Vagina (tissue), 2 donors: ENCODE results near the gene ZNF501. TPM values are rescaled to one million over a fixed set of nuclear protein-coding genes. Genes with fewer than 3 reads are reported as not detected.
A peak's percentile ranks its signal among the peaks of the same experiment; 100 is the strongest.

Source experiments
- DNase-seq, 2 donors: peaks; one replicate each; pipeline ENCODE4 v3.0.0-alpha.2; 2017; ENCODE audit errors: extremely low spot score in 2 of 2
- H3K27ac ChIP-seq: fragments of 200-600 bp; sonication (generic); one replicate; pipeline ENCODE4 v1.5.1; 2019
- H3K27me3 ChIP-seq: fragments of 200-600 bp; sonication (generic); one replicate; pipeline ENCODE4 v1.5.1; 2019
- H3K36me3 ChIP-seq, 2 donors: fragments of 200-600 bp; sonication (generic); one replicate each; pipeline ENCODE4 v1.5.1; 2017 to 2019
- H3K4me1 ChIP-seq: fragments of 200-600 bp; sonication (generic); one replicate; pipeline ENCODE4 v1.5.1; 2019
- H3K4me3 ChIP-seq, 2 donors: fragments of 200-600 bp; sonication (generic); 1 replicate in 1 of 2; 2 replicates in 1 of 2; pipeline ENCODE4 v1.5.1; 2016 to 2019
- H3K9me3 ChIP-seq: fragments of 200-600 bp; sonication (generic); one replicate; pipeline ENCODE4 v1.5.1; 2019
- CTCF ChIP-seq, 3 experiments: fragments of 450-650 bp in 2 of 3; fragments of 200-600 bp in 1 of 3; sonication (generic) in 1 of 3; IDR thresholded peaks; one replicate each; pipeline ENCODE4 v1.5.1; 2017 to 2019; ENCODE audit warnings: antibody characterized with exemption in 3 of 3, mild to moderate bottlenecking in 2 of 3, moderate library complexity in 2 of 3
- POLR2A ChIP-seq, 2 donors: fragments of 450-650 bp; IDR thresholded peaks; one replicate each; pipeline ENCODE4 v1.6.1; 2017; ENCODE audit warnings: antibody characterized with exemption in 2 of 2, mild to moderate bottlenecking in 2 of 2, moderate library complexity in 2 of 2
- POLR2AphosphoS5 ChIP-seq, 2 donors: sonication (generic); formaldehyde crosslinking; IDR thresholded peaks; one replicate each; pipeline ENCODE4 v1.9.0; 2017; ENCODE audit warnings: antibody characterized with exemption in 2 of 2, mild to moderate bottlenecking in 2 of 2, low read depth in 1 of 2; ENCODE audit not compliant: insufficient read depth in 1 of 2
- intact Hi-C: fragments of 100-400 bp; cut with DNase I; formaldehyde crosslinking; loops from one replicate; pipeline ENCODE4 v1.15.1; 2023
- total RNA-seq: library from RNA; depleted of rRNA; stranded (reverse); fragments of >200 nt; gene quantifications from one replicate; pipeline ENCODE4 v1.2.3, GENCODE V29; 2016

ZNF501 gene
- total RNA-seq, result 2.7 TPM

- DNase-seq, result peak in 1 of 2 donors; percentile 93
- Histone ChIP-seq H3K27me3 (no peaks in the 10 kb centered on the region), H3K27ac (no peak within 1 kb of the TSS), H3K4me1 (peaks cover 10% of the 10 kb centered on the region), H3K4me3 (peak within 1 kb of the TSS; percentile 58 to 79), H3K36me3 (peaks cover 3 to 36% of the 10 kb centered on the region in 2 donors), H3K9me3 (peaks cover 30% of the 10 kb centered on the region)
- intact Hi-C loops, result no loop called here
- peak; percentile 72 to 79 for TF ChIP-seq POLR2AphosphoS5 (IDR thresholded peaks at IDR 0.05; ENCODE audit: insufficient read depth in 1 of 2, low read depth in 1 of 2)
- TF ChIP-seq POLR2A (IDR thresholded peaks at IDR 0.05), result no peak
These were observed at the start of gene ZNF501 for GRCh38 chr3:44729384-44729910. Gene ZNF501 (plus strand): TSS chr3:44729635. CDS start chr3:44734422, 4,787 bp downstream.

DNA sequence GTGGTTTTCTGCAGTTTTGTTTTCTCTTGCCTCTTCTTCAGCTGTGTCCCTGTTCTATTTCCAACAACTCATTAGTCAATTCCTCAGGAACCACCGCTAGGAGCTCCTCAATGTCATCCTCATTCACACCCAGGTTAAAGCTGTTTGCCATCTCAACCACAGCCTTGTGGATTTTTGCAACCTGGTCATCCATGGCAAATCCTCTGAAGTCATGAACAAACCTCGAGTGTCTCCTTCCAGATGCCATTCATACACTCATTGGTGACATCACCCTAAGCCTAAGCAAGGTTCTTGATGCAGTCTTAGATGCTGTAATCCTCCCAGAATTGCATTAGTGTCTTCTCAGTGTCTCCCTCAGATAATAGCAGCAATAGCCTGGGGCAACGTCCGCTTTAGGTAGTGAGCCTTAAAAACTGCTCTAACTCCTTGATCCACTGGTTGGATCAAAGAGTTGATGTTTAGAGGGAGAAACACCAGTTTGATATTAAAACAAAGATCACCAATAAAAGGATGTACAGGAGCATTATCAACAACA, 48.4 kb upstream of the ZNF501 start:
- H3K4me3 ChIP-seq, result no peak overlapping the region
- H3K27me3 ChIP-seq, result no peaks in the 10 kb centered on the region
- no peak for TF ChIP-seq POLR2AphosphoS5 (IDR thresholded peaks at IDR 0.05; ENCODE audit: insufficient read depth in 1 of 2, low read depth in 1 of 2)
- no peak for TF ChIP-seq POLR2A (IDR thresholded peaks at IDR 0.05)
- no peak for TF ChIP-seq CTCF (IDR thresholded peaks at IDR 0.05)
- intact Hi-C loops, result no loop called here
- no peak overlapping the region for H3K27ac ChIP-seq
- peaks cover 10% of the 10 kb centered on the region for H3K4me1 ChIP-seq
- no peaks in the 10 kb centered on the region for H3K9me3 ChIP-seq
- DNase-seq, result no peak
- no peaks in the 10 kb centered on the region for H3K36me3 ChIP-seq

DNA sequence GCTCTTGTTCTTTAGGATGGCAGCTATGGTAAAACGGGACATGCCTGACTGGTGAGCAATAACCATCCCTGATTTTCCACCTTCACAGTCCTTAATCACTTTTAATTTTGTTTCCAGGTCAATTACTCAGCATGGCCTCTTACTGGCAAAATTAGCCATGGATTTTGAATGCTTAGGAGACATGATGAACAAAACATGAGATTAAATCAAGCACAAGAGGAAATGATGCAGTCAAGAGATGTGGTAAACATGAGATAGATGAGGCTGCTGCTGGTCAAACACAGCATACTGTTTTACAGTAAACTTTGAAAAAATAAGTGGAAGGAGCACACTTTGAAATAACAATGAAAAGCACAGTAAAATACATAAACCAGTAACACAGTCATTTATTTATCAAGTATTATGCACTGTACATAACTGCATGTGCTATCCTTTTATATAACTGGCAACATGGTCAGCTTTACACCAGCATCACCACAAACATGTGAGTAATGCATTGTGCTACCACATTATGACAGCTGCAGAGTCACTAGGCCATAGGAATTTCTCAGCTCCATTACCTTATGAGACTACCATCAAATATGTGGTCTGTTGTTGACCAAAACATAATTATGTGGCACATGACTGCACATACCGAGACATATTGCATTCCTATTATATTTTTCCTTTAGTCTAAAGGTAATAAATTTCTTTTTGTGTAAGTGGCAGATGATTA, 47.1 kb upstream of the ZNF501 start:
- intact Hi-C loops, result no loop called here
- Histone ChIP-seq H3K4me3 (no peak overlapping the region), H3K27me3 (no peaks in the 10 kb centered on the region), H3K4me1 (peaks cover 13% of the 10 kb centered on the region), H3K36me3 (no peaks in the 10 kb centered on the region), H3K27ac (no peak overlapping the region), H3K9me3 (no peaks in the 10 kb centered on the region)
- DNase-seq, result no peak
- no peak for TF ChIP-seq POLR2A (IDR thresholded peaks at IDR 0.05)
- TF ChIP-seq POLR2AphosphoS5 (IDR thresholded peaks at IDR 0.05; ENCODE audit: insufficient read depth in 1 of 2, low read depth in 1 of 2), result no peak
- no peak for TF ChIP-seq CTCF (IDR thresholded peaks at IDR 0.05)

DNA sequence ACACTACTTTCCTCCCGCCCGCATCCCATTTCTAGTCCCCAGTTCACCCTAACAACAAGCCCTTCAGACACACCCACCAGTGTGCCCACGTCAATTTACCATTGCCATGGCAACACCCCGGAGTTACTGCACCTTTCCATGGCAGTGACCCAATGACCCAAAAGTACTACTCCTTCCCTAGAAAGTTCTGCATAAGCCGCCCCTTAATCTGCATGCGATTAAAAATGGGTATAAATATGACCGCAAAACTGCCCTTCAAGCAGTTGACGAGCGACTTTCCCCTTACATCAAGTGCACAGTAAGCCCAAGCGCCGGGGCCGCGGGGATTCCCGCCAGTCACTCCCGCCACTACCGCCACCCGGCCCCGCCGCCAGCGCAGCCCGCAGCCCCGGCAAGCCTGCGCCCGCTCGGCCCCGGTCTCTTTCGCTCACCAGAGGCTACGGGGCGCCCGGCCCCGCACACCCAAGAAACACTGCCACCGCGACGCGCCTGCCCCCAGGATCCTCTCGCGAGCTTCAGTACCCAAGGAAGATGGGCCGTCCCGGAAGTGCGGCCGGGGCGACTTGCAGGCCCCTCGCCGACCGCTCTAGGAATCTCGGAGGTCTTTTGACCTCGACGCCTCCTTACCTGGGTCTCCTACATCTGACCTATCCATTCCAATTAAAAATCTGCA, 44.2 kb upstream of the ZNF501 start:
- DNase-seq, result no peak
- no peaks in the 10 kb centered on the region for H3K27me3 ChIP-seq
- H3K4me3 ChIP-seq, result peak overlapping the region; percentile 49 to 66
- H3K27ac ChIP-seq, result no peak overlapping the region
- peaks cover 13% of the 10 kb centered on the region for H3K4me1 ChIP-seq
- no peaks in the 10 kb centered on the region for H3K9me3 ChIP-seq
- intact Hi-C loops, result no loop called here
- TF ChIP-seq POLR2AphosphoS5 (IDR thresholded peaks at IDR 0.05; ENCODE audit: insufficient read depth in 1 of 2, low read depth in 1 of 2) (no peak), POLR2A (IDR thresholded peaks at IDR 0.05) (no peak), CTCF (IDR thresholded peaks at IDR 0.05) (no peak)
- H3K36me3 ChIP-seq, result no peaks in the 10 kb centered on the region

DNA sequence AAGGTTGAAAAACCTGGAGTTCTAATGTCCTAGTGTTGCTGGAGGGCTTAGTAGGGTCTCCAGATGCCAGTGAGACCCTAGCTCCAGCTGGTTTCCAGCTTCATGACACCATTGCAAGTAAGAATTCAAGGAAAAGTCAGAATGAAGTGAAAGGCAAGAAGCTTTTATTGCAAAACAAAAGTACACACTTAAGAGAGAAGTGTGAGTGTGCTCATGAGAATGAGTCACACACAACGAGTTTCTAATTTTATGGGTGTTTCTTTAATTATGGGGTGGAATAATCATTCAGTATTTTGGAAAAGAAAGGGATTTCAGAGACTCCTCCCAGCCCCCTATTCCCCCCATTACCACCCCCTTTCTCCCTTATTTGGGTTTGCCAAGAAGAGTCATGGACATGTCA, 41.5 kb upstream of the ZNF501 start:
- no peak for DNase-seq
- Histone ChIP-seq H3K9me3 (no peaks in the 10 kb centered on the region), H3K36me3 (no peaks in the 10 kb centered on the region), H3K4me1 (peaks cover 13% of the 10 kb centered on the region), H3K27ac (no peak overlapping the region), H3K27me3 (no peaks in the 10 kb centered on the region), H3K4me3 (no peak overlapping the region)
- no peak for TF ChIP-seq POLR2AphosphoS5 (IDR thresholded peaks at IDR 0.05; ENCODE audit: insufficient read depth in 1 of 2, low read depth in 1 of 2)
- intact Hi-C loops, result no loop called here
